C4-2B (cell line): ENCODE data around the gene LRRIQ3.

ENCODE experiments used
- CTCF ChIP-seq: fragments of 450-650 bp; conservative IDR thresholded peaks from 2 replicates; pipeline ENCODE4 v1.5.1; 2017; ENCODE audit warnings: mild to moderate bottlenecking
- ZFX ChIP-seq: fragments of 450-650 bp; IDR thresholded peaks from 2 replicates; pipeline ENCODE4 v1.6.1; 2017

GRCh38 chr1:74012583-74012982 is 185.4 kb downstream of the LRRIQ3 start:
- TF ChIP-seq CTCF (no peak), ZFX (no peak)
